AG04450 (cell line): Measurements from ENCODE around the gene DNM1. TPM values are rescaled to one million over a fixed set of nuclear protein-coding genes. Genes with fewer than 3 reads are reported as not detected.

ENCODE experiments used
- CTCF ChIA-PET: fragments of 300-600, 350-600 bp; formaldehyde crosslinking; extraction: SDS; loops from one replicate; lab custom pipeline; 2022; ENCODE audit warnings: antibody characterized with exemption, inconsistent platforms; lab: Charles Lee
- POLR2A ChIA-PET: fragments of 350-600 bp; formaldehyde crosslinking; extraction: SDS; loops from one replicate; lab custom pipeline; 2021; ENCODE audit warnings: antibody characterized with exemption, inconsistent platforms; lab: Yijun Ruan, JAX
- DNase-seq: peaks from one replicate; pipeline ENCODE4 v3.0.0-alpha.2; 2011; ENCODE audit warnings: low read depth, low spot score
- H3K27ac ChIP-seq: one replicate; pipeline ENCODE4 v1.5.1; 2012; ENCODE audit warnings: low read depth, low read length, control low read depth
- H3K27me3 ChIP-seq: one replicate; pipeline ENCODE4 v1.6.0; 2012; ENCODE audit warnings: low read length; ENCODE audit not compliant: control insufficient read depth, insufficient read depth
- H3K4me3 ChIP-seq: 2 replicates; pipeline ENCODE4 v1.5.1; 2011; ENCODE audit warnings: mild to moderate bottlenecking, low read depth, low read length, control low read depth
- H3K9me3 ChIP-seq: 2 replicates; pipeline ENCODE4 v1.5.1; 2012; ENCODE audit warnings: low read length; ENCODE audit not compliant: control insufficient read depth, insufficient read depth
- polyA plus RNA-seq: library from polyadenylated mRNA; depleted of rRNA; stranded (reverse); fragments of >200 nt; gene quantifications from 2 replicates; pipeline ENCODE4 v1.2.3, GENCODE V29; 2011
- TF ChIP-seq, protein P1 (sequence below): IDR thresholded peaks from 2 replicates; pipeline ENCODE4 v1.5.1; 2011; ENCODE audit warnings: low read depth, low read length, control low read depth, inconsistent platforms

The DNM1 gene
- polyA plus RNA-seq, 1 experiment = 12.0 TPM

DNA sequence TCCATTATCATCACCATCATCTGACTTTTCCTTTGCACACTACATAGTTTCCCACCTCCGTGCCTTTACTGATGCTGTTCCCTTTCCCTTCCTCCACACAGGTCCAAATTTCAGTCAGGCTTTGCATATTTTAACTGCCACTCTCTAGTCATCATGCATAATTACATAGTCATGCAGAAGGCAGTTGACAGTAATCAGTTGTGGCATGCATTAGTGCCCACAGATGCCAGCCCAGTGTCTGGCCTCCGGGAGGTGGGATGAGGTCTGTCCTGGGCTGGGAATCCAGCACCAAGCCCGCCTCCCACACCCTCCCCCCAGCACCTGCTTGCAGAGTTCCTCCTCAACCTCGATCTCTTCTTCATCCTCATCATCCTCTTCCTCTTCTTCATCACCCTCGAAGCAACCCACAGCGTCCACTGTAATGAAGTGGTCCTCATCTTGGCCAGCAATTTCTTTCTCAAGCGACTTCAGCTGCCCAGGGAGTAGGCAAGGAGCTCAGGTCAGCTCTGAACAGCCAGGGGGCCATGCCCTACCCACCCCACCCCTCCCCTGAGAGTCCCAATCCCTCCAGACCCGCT, 34.4 kb upstream of the DNM1 start:
- no peaks in the 10 kb centered on the region for H3K9me3 ChIP-seq
- ChIA-PET POLR2A (interaction anchor here (0.7 kb wide), 1 partner anchor 9 kb away, joined by 3 read pairs; the partner anchor contains the start of gene BBLN), CTCF (no interaction called here)
- no peak overlapping the region for H3K4me3 ChIP-seq
- no peak for DNase-seq
- TF ChIP-seq, protein P1, sequence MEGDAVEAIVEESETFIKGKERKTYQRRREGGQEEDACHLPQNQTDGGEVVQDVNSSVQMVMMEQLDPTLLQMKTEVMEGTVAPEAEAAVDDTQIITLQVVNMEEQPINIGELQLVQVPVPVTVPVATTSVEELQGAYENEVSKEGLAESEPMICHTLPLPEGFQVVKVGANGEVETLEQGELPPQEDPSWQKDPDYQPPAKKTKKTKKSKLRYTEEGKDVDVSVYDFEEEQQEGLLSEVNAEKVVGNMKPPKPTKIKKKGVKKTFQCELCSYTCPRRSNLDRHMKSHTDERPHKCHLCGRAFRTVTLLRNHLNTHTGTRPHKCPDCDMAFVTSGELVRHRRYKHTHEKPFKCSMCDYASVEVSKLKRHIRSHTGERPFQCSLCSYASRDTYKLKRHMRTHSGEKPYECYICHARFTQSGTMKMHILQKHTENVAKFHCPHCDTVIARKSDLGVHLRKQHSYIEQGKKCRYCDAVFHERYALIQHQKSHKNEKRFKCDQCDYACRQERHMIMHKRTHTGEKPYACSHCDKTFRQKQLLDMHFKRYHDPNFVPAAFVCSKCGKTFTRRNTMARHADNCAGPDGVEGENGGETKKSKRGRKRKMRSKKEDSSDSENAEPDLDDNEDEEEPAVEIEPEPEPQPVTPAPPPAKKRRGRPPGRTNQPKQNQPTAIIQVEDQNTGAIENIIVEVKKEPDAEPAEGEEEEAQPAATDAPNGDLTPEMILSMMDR = no peak
- H3K27ac ChIP-seq = no peak overlapping the region
- H3K27me3 ChIP-seq = no peaks in the 10 kb centered on the region

DNA sequence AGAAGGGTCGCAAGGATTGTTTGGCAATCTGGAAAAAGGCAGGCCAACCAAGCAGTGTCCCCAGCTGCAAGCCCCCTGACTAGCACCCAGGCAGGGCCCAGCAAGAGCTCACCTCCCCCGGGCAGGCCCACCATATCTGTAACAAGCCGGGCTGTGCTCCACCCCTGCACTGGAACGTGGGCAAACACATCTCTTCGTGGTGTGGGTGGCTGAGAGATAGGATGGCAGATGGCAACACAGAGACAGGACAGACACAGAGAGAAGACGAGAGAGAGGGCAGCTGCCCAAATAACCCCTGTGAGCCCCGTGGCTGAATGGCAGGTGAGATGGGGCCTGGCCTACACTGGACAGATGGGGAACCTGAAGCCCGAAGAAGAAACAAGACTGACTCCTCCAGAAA, 33.7 kb upstream of the DNM1 start:
- ChIA-PET CTCF (interaction anchor here (1.0 kb wide), 1 partner anchor 14 kb away, joined by 3 read pairs; no protein-coding TSS in a partner anchor), POLR2A (interaction anchor here (1.2 kb wide), 1 partner anchor 21 kb away, joined by 3 read pairs; no protein-coding TSS in a partner anchor)
- H3K27me3 ChIP-seq = no peaks in the 10 kb centered on the region
- no peaks in the 10 kb centered on the region for H3K9me3 ChIP-seq
- H3K27ac ChIP-seq = no peak overlapping the region
- DNase-seq = no peak
- no peak overlapping the region for H3K4me3 ChIP-seq
- TF ChIP-seq, protein P1 = no peak

DNA sequence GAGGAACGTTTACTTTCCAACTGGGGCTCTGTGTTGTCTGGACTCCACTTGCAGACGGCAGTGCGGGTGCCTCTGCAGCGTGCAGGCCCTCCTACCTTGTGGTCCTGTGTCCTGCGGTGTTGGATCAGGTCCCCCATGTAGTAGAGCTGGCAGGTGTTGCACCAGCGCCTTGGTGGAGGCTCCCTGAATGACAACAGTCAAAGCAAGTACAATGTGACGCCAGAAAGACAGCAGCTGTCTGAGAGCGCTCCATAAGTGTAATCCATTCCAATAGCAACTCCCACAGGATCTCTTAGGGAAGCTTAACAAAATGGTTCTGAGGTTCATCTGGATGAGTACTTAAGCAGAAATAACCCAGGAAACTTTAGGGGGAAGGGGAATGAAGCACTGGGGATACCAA, 33.3 kb upstream of the DNM1 start:
- POLR2A ChIA-PET = interaction anchor here (1.2 kb wide), 1 partner anchor 21 kb away, joined by 3 read pairs; no protein-coding TSS in a partner anchor
- Histone ChIP-seq H3K4me3 (no peak overlapping the region), H3K27me3 (no peaks in the 10 kb centered on the region), H3K9me3 (no peaks in the 10 kb centered on the region), H3K27ac (no peak overlapping the region)
- CTCF ChIA-PET = interaction anchor here (0.9 to 1.0 kb wide), 2 partner anchors 13 to 52 kb away, joined by 3 read pairs; no protein-coding TSS in a partner anchor
- no peak for DNase-seq
- TF ChIP-seq, protein P1 = no peak

DNA sequence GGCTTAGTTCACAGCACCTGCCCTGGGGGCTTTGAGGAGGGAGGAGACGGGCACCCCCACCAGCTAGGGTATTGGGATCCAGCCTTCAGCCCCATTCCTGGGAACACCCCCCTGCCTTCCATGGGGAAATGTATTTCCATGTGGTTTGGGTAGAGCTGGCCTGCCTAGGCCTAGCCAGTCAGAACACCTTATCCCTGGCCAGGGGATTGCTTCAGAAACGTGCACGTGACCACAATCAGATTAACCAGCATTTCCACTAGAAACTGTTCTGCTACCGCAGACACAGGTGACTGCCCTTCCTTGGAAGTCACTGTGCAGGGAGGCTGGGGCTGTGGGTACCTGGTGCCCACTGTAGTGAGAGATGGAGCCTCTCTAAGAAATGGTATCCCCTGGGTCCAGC, 29.1 kb upstream of the DNM1 start:
- TF ChIP-seq, protein P1 = no peak
- no peak overlapping the region for H3K27ac ChIP-seq
- DNase-seq = no peak
- no peaks in the 10 kb centered on the region for H3K27me3 ChIP-seq
- H3K4me3 ChIP-seq = no peak overlapping the region
- peaks cover 5% of the 10 kb centered on the region for H3K9me3 ChIP-seq
- POLR2A ChIA-PET = no interaction called here
- CTCF ChIA-PET = interaction anchor here (0.6 kb wide), 1 partner anchor 14 kb away, joined by 5 read pairs; no protein-coding TSS in a partner anchor

DNA sequence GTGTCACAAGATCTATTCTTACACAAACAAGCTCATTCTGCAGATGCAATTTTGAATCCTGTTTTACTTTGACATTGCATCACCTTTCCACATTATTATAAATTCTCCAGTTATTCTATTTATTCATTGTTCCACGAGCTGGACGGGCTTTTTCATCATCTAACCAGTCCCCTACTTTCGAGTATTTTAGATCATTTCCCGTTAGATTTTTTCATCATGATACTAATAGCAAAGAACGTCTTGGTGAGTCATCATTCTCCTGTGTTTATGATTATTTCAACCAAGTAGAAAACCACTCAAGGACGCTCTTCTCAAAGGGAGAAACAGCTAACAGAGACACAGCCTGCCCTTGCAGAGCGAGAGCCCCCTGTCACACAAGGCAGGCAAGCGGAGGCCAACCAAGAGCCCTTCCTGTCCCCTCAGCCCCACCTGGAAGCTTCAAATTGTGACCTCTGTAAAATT, 28.0 kb upstream of the DNM1 start:
- peaks cover 10% of the 10 kb centered on the region for H3K9me3 ChIP-seq
- H3K4me3 ChIP-seq = 0 out of 2 replicates have a peak overlapping the region, but pooled peaks have one; percentile 17
- ChIA-PET CTCF (interaction anchor here (0.6 to 1.5 kb wide), 5 partner anchors 9 to 120 kb away, joined by 3 to 8 read pairs (median 4); partner anchors contain the start of gene CIZ1), POLR2A (interaction anchor here (0.6 to 1.2 kb wide), 5 partner anchors 14 to 196 kb away, joined by 3 to 7 read pairs (median 3); partner anchors contain the start of genes BBLN, CIZ1 and URM1)
- DNase-seq = peak; percentile 56
- peak overlapping the region; percentile 93 for H3K27ac ChIP-seq
- H3K27me3 ChIP-seq = no peaks in the 10 kb centered on the region
- TF ChIP-seq, protein P1 = no peak
